Measurements from ENCODE around the gene HSD17B2.

DNA sequence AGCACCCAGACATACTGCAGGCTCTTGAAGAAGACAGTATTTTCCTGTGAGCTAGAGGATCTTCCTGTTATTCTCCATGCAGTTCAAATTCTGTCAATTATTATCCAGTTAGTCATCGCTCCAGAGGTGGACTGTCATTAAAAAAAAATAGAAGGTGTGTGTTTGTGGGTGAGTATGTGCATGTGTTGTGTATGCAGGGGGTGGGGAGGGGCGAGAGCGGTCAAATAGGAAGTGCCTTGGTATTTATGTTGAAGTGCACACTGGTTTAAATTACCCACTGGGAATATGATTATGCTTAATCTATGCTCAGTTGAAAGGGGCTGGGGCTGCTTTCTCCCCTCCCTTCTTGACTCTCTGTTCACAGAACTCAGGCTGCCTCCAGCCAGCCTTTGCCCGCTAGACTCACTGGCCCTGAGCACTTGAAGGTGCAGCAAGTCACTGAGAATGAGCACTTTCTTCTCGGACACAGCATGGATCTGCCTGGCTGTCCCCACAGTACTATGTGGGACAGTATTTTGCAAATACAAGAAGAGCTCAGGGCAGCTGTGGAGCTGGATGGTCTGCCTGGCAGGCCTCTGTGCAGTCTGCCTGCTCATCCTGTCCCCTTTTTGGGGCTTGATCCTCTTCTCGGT is at the start of gene HSD17B2:
- TF ChIP-seq, protein P1, sequence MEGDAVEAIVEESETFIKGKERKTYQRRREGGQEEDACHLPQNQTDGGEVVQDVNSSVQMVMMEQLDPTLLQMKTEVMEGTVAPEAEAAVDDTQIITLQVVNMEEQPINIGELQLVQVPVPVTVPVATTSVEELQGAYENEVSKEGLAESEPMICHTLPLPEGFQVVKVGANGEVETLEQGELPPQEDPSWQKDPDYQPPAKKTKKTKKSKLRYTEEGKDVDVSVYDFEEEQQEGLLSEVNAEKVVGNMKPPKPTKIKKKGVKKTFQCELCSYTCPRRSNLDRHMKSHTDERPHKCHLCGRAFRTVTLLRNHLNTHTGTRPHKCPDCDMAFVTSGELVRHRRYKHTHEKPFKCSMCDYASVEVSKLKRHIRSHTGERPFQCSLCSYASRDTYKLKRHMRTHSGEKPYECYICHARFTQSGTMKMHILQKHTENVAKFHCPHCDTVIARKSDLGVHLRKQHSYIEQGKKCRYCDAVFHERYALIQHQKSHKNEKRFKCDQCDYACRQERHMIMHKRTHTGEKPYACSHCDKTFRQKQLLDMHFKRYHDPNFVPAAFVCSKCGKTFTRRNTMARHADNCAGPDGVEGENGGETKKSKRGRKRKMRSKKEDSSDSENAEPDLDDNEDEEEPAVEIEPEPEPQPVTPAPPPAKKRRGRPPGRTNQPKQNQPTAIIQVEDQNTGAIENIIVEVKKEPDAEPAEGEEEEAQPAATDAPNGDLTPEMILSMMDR (IDR thresholded peaks at IDR 0.05; ENCODE audit: insufficient read depth, low read length): no peak
- TF ChIP-seq POLR2AphosphoS5 (IDR thresholded peaks at IDR 0.05; ENCODE audit: low read depth) (no peak), SPI1 (IDR thresholded peaks at IDR 0.05; ENCODE audit: borderline replicate concordance, low read depth) (no peak), GABPA (IDR thresholded peaks at IDR 0.05; ENCODE audit: low read depth) (no peak)
- TF ChIP-seq, protein P2, sequence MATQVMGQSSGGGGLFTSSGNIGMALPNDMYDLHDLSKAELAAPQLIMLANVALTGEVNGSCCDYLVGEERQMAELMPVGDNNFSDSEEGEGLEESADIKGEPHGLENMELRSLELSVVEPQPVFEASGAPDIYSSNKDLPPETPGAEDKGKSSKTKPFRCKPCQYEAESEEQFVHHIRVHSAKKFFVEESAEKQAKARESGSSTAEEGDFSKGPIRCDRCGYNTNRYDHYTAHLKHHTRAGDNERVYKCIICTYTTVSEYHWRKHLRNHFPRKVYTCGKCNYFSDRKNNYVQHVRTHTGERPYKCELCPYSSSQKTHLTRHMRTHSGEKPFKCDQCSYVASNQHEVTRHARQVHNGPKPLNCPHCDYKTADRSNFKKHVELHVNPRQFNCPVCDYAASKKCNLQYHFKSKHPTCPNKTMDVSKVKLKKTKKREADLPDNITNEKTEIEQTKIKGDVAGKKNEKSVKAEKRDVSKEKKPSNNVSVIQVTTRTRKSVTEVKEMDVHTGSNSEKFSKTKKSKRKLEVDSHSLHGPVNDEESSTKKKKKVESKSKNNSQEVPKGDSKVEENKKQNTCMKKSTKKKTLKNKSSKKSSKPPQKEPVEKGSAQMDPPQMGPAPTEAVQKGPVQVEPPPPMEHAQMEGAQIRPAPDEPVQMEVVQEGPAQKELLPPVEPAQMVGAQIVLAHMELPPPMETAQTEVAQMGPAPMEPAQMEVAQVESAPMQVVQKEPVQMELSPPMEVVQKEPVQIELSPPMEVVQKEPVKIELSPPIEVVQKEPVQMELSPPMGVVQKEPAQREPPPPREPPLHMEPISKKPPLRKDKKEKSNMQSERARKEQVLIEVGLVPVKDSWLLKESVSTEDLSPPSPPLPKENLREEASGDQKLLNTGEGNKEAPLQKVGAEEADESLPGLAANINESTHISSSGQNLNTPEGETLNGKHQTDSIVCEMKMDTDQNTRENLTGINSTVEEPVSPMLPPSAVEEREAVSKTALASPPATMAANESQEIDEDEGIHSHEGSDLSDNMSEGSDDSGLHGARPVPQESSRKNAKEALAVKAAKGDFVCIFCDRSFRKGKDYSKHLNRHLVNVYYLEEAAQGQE (IDR thresholded peaks at IDR 0.05; ENCODE audit: insufficient replicate concordance, low read depth): no peak
